GM19023 (cell line): ENCODE results near the gene CDH26.

ENCODE experiments used
- ATAC-seq: cut with Tn5 transposase; IDR thresholded peaks from one replicate; pipeline ENCODE4 v1.9.1; 2021; ENCODE audit warnings: mild to moderate bottlenecking, moderate library complexity; ENCODE audit not compliant: unreplicated experiment

The CDH26 gene

DNA sequence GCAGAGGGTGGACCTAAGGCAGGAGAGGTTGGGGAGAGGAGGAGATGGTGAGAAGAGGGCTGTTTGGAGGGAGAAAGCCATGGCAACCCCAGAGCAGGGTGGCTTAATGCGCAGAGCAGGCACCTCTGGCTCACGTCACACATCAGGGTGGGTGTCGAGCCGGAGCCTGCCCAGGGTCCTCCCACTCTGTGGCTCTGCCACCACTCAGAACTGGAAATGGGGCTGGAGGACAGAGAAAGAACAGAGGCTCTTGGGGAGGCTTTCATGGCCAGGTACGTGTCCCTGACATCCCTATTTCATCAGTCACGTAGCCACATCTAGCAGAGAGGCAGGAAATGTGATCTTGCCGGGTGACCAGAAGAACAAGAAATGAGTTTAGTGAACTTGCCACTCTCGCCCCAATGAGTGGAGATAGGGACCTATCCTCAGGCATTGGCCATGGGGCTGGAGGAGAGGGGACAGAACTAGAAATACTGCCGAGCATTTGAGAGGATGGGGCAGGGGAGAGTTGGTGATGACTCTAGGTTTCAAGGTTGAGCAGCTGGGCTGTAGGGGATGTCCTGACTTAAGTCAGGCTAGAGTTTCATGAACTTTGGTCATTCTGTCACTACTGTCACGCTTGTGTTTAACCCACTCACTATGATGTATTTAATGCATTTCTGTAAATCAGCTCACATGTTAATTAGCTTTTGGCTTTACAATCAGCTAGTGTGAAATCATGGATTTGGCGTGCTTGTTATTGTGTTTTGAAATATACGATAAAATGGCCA, 52.7 kb downstream of the CDH26 start:
- ATAC-seq: no peak

DNA sequence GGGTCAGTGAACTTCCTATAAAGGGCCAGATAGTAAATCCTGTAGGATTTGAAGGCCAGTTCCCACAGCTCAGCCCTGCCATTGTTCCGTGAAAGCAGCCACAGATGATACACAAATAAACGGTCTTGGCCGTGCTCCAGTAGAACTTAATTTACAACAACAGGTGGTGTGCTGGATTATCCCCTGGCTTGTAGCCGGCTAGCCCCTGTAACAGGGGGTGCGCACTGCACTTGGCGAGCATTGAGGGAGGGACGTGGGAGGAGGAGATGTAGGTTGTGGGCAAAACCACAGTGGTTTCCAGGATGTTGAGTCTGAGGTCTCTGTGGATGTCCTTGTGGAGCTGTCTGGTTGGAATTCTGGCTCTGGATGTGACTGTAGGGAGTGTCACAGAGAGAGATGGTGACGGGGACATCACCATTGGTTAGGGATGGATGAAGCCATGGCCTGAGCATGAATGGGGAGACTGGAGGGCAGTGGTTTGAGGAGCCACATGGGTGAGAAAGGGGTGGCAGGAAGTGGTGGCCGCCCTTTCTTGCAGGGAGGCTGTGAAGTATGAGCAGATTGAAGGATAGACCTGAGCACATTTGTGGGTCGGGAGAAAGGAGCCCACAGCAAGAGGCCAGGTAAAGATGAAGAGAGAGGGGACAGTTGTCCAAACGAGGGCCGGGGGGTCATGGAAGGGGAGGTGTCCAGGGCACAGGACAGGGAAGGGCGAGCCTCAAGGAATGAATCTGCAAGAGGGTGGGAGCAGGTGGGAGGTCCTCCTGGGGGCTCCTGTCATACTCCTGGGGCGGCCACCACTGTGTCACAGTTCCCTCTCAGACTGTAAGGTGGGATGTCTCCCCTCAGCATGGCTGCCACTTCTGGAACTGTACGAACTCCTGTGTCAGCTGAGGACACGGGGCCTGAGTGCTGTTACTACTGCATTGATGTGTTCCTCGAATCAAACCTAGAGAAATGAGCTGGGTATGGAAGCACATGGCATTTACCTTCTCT, 53.6 kb downstream of the CDH26 start:
- ATAC-seq: no peak

DNA sequence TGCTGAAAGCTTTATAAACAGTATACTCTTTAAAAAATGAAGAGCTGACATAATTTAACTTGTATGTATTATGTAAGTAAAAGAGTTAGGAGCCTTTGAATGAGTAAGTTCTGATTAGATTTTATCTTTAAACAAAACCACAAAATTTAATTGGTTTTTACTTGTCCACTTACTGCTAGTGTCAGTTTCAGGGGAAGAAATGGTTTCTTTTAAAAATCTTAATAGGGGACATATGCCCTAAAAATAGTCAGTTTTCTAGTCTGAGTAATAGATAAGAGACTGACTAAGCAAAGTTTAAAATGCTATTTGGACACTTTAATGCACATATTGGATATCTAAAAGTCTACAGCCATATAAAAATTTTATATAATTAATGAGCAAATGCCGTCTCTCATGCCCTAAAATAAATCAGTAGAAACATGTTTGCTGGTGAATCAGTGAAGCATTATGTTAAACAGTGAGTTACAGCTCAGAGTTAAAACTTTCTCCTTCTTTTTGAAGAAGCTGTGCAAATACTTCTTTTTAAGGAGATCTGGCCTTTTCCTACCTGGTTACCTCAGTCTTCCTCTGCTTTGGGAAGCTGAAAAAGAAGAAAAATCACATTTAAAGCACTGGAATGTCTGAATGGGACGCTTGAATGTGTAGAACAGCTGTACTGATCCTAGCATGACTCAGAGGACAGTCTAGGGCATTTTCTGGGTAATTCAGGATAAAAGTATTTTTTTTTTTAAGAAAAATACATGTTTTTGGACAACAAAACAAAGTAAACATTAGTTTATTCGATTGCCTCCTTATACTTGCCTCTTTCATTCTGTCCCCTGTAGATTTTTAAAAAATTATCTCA, 55.3 kb downstream of the CDH26 start:
- no peak for ATAC-seq

DNA sequence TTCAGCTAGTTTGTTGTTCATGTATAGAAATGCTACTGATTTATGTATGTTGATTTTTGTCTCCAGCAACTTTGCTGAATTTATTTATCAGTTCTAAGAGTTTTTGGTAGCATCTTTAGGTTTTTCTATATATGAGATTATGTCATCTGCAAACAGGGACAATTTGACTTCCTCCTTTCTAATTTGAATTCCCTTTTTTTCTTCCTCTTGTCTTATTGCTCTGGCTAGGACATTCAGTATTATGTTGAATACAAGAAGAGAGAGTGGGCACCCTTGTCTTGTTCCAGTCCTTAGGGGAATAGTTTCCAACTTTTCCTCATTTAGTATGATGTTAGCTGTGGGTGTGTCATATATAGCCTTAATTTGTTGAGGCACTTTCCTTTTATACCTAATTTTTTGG, 58.2 kb downstream of the CDH26 start:
- ATAC-seq: no peak

DNA sequence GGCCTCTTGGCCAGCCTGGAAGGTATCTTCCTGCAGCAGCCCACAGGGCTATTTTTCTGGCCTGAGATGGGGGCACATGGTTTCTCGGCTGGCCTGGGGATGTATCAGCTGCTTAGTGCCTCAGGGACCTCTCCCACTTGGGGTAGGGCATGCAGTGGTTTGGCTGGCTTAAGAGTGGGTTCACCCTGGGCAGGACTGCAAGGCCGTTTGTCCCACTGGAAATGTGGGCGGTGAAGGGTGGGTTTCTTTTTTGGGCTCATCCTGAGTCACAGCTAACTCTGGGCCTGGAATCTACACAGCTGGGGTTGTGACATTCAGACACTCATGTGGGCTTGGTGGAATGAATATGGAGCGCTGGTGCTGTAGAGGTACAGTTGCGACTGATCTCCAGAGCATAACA, 62.0 kb downstream of the CDH26 start:
- ATAC-seq: no peak

DNA sequence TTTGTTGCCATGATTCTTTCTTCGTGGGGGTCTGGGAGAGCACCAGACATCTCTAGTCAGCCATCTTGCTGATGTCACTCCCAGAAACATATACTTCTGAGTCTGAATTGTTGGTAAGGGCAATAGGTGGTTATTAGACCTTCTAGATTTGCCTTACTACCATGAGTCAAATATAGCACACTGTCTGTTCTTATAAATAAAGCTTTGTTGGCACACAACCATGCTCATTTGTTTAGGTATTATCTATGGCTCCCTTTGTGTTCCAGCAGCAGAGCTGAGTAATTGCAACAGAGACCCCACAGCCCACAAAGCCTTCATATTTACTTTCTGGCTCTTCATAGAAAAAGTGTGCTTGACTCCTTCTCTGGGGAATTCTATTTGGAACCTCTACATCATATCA, 62.9 kb downstream of the CDH26 start:
- no peak for ATAC-seq

DNA sequence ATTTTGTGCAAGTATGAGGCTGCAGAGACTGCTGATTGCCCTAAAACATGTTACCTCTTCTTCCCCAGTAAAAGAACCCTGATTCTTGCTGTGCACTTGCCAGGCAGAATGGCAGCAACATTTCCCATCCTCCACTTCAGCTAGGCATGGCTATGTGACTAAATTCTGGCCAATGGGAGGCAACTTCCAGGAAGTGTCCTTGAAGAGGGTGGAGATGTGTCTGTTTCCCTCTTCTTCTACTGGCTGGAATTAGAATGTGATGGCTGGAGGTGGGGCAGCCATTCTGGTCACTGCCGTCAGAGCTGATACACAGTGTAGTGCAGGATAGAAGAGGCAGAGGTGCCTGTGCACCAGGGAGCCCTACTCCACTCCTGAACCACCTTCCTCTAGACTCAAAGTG, 64.6 kb downstream of the CDH26 start:
- no peak for ATAC-seq

DNA sequence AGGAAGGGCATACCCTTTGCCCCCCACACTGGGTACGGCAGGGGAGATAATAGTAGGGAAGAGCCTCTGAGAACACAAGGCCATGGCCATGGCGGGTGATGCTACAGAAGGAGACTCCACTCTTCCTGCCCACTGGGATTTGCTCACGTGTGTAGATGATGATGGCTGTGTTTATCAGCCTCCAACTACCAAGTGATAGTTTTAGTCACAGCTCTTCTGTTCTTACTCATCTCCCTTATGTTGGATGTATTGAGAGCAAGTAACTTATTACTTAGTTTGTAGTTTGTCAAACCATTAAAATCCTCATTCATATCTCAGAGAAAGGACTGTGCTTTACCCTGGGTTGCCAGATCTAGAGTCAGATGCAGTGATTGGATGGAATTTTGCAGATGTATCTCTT, 66.0 kb downstream of the CDH26 start:
- no peak for ATAC-seq

DNA sequence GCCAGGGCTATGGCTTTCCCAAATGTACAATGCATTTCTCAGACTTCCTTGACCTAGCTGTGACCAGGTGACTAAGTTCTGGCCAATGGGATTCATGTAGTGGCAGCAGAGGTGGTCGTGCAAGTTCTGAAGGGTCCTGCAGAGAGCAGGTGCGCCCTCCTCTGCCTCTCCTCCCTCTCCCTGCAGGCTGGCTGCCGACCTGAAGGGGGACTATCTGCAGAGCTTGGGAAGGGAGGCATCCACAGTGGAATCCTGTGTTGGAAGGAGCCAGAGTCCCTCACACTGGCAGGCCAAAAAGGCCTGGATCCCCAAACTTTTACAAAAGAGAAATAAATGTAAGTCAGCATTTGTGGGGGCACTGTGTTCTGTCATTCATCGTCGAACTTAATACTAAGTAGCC, 66.6 kb downstream of the CDH26 start:
- no peak for ATAC-seq

DNA sequence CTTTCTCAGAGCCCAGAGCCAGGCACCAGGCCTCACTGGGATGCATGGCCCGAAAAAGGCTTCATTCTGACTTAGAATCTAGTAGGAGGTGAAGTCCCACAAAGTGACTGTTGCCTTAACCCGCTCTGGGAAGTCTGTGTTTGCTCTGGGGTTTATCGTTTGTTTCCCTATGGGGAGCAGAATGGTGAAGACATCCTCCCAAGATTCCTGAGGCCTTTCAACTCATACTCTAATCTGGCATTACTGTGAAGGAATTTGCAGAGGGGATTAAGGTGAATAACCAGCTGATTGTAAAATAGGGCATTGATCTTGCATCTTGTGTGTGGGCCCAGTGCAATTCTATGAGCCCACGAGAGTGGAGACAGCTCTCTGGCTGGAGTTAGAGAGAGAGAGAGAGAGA, 67.8 kb downstream of the CDH26 start:
- ATAC-seq: no peak

DNA sequence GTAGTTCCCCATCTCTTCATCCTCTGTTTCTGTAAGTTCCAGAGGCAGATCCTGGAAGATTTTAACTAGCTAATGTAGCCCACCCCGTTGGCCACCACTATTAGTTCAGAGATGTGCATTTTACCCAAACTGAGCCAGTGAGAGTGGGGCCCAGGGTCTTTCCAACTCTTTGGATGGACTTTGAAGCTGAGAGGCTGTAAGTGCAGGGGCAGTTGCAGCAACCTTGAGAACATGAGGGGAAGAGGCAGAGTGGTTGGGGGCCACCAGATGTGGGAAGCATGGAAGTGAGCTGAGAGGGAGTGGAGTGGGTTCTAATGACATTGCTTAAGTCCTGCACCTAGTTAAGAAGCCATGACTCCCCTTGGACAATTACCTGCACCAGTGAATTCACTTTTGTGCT, 72.2 kb downstream of the CDH26 start:
- ATAC-seq: no peak

DNA sequence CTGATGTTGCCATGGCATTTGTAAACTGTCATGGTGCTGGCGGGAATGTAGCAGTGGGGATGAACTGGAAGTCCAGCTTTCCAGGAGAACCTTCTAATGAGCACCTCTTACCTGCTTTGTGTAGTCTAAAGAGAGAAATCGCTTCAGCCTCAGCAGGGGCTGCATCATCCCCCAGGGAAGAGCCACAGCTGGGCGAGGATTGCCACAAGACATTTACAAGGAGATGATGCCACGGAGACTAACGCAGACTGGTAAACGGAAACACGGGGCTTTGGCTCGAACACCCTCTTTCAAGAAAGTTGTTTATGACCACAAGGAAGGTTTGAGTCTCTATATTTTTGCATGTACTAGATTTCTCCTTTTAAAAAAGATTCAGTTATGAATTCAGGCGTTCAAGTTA, 72.9 kb downstream of the CDH26 start:
- ATAC-seq: no peak

DNA sequence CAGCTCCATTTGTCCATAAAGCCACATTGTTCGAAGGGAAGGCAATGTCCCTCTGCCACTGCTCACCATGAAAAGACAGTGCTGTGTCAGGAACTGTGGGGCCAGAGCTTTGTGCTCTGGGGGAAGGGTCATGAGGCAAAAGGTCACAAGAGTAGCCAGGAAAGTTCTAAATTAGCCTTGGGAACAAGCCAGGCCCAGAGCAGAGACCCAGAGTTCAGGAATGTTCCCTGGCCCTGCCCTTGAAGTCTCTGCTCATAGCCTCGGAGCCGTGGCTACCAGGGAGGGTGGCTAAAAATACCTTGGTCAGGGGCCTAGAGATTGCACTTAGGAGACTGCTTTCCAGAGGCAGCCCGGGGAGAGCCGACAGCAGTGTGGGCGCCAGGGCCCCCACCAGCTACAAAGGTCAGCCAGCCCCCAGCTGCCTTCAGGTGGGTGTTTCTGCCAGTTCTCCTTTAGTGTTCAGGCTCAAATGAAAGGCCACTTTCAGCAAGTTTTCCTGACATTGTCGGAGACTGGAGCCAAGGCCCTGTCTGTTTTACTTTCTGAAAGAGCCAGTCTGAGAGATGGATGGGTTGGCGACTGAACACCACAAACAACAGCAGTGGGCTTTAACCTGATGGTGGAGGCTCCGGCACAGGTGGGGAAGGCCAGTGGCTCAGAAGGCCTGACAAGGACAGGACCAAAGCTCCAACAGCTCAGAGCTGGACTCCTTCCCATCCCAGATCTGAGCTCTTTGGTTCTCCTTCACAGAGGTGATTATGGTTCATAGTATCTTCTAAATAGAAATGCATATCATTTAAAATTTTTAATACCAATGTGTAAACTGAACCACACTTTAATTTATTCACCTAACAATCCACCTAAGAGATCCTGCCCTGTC, 76.2 kb downstream of the CDH26 start:
- no peak for ATAC-seq

DNA sequence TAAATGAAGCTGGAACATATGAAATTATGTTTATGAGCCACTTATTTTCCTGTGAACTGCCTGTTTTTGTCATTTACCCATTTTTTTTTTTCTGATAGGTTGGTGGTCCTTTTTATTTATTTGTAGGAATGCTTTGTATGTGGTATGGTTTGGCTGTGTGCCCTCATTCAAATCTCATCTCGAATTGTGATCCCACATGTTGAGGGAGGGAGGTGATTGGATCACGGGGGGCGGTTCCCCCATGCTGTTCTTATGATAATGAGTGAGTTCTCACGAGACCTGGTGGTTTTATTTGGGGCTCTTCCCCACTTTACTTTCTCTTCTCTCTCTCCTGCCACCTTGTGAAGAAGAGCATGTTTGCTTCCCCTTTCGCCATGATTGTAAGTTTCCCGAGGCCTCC, 77.3 kb downstream of the CDH26 start:
- no peak for ATAC-seq

DNA sequence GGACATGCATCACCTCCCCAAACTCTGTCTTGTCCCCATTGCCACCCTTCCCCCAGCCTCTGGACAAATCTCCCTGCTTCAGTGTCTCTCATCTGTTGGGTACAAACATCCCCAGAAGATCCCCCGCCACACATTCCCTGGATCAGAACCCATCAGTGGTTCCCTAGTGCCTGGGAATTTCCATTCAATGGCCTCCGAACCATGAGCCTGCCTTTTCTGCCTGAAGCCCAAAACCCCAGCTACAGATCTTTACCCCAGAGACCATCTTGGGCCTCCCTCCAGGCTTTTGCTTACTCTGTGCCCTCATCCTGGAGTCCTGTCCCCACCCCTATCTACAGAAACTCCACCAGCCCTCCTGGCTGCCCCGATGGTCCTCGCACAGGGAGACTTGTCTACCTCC, 78.1 kb downstream of the CDH26 start:
- ATAC-seq: no peak

DNA sequence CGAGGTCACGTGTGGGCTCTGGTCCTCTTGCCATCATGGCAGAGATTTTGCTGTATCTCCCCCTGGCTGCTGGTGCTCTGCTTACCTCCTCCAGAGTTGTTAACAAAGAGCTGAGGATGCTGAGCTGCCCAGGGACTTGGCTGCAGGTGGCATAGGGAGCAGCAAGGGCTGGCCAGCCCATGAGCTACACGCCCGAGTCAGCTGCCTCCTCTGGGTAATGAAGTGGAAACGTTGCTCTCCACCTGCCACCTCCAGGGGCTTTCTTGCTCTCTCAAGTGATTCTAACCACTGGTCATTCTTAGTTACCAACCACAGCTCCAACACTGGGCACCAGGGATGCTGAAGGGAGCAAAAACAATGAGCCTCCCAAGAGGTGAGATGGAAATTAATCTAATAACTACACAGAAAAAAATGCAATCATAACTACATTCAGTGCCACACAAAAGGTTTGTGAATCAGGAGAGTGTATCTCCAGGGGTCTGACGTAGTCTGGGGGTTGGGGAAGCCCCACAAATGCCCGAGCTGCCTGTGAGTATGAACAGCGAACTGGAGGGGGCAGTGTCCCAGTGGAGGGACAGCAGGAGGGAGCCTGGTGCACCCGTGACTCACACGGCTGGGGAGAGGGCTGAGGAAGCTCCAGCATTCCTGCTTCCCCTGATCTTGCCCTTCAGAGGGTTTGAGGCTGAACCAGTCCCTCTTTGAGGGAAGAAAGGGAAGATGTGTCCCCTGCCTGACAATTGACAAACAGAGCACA, 78.7 kb downstream of the CDH26 start:
- no peak for ATAC-seq

DNA sequence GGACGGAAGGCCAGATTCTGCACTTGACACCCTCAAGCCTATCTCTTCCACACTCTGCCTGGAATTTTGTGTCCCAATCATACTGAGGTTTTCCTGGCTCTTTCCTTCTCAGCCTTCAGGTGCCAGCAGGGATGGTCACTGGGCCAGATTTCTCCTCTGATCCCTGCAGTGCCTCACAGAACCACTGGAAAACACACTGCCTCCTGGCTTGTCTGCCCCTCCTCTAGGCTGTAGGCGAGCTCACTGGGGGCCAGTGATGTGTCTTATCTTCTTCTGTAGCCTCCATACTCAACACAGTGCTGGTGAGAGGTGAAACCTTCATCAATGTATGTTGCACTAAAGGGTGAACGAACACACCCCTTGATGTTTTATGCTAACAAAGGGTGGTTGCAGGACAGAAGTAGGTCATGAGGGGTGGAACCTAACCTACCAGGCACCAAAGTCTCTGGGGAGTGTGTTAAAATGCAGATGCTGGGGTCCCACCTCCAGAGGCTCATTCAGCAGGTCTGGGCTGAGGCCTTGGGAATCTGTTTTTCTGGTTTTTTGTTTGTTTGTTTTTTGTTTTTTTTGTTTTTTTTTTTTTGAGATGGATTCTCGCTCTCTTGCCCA, 80.3 kb downstream of the CDH26 start:
- ATAC-seq: no peak

DNA sequence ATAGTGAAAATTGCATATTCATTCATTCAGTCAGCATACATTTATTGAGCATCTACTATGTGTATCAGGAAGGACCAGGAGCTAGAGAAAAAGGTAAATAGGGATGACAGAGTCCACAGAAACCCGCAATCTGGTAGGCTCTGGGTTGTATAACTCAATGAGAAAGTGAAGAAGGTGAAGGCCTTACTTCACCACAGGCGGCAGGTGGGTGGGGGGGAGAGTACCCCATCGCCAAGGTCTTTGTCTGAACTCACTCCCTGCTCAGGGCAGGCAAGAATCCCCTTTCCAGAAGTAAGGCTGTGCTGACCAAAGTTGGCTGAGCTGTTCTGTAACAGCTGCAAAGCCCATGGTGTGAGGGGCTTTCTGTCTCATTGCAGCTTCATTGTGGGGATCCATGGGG, 81.3 kb downstream of the CDH26 start:
- no peak for ATAC-seq
